Neuronal stem cell (in vitro differentiated cells): ENCODE measurements around the gene GABRR3.

Experiments used
- DNase-seq: peaks from one replicate; pipeline ENCODE4 v3.0.0-alpha.2; 2013; ENCODE audit warnings: low spot score
- H2AFZ ChIP-seq: one replicate; pipeline ENCODE4 v1.6.1; 2013; ENCODE audit warnings: mild to moderate bottlenecking, low read length, inconsistent platforms
- H2AK5ac ChIP-seq: 2 replicates; pipeline ENCODE4 v1.6.1; 2013; ENCODE audit warnings: low read depth, mild to moderate bottlenecking, inconsistent platforms, low read length, moderate library complexity, mixed read lengths
- H2BK120ac ChIP-seq: 2 replicates; pipeline ENCODE4 v1.6.1; 2013; ENCODE audit warnings: low read depth, mild to moderate bottlenecking, inconsistent platforms, low read length, moderate library complexity, mixed read lengths
- H2BK12ac ChIP-seq: one replicate; pipeline ENCODE4 v1.6.1; 2013; ENCODE audit warnings: low read length, inconsistent platforms
- H2BK15ac ChIP-seq: 2 replicates; pipeline ENCODE4 v1.6.1; 2013; ENCODE audit warnings: mild to moderate bottlenecking, low read length, inconsistent platforms, mixed read lengths
- H2BK5ac ChIP-seq: one replicate; pipeline ENCODE4 v1.6.1; 2013; ENCODE audit warnings: inconsistent platforms, mild to moderate bottlenecking, low read length, moderate library complexity
- H3K14ac ChIP-seq: one replicate; pipeline ENCODE4 v1.6.1; 2013; ENCODE audit warnings: low read length, inconsistent platforms
- H3K18ac ChIP-seq: 2 replicates; pipeline ENCODE4 v1.6.1; 2013; ENCODE audit warnings: low read length, inconsistent platforms
- H3K23ac ChIP-seq: 2 replicates; pipeline ENCODE4 v1.6.1; 2013; ENCODE audit warnings: low read depth, mild to moderate bottlenecking, mixed read lengths, low read length, inconsistent platforms; ENCODE audit not compliant: poor library complexity
- H3K27ac ChIP-seq: replicated peaks from 3 replicates; pipeline ENCODE4 v1.5.1; 2013; ENCODE audit warnings: low read length, inconsistent platforms
- H3K27me3 ChIP-seq, 3 experiments: 2 replicates each; pipeline ENCODE4 v1.6.1; 2013; ENCODE audit warnings: low read length in 3 of 3, mild to moderate bottlenecking in 2 of 3, inconsistent platforms in 1 of 3, low read depth in 1 of 3, mixed read lengths in 1 of 3, moderate library complexity in 1 of 3; ENCODE audit not compliant: control insufficient read depth in 3 of 3, insufficient read depth in 3 of 3
- H3K36me3 ChIP-seq, 2 donors: replicated peaks in 1 of 2; 2 replicates each; pipeline ENCODE4 v1.6.1; 2013; ENCODE audit warnings: low read length in 2 of 2; ENCODE audit not compliant: control insufficient read depth in 2 of 2, insufficient read depth in 2 of 2
- H3K4ac ChIP-seq: 2 replicates; pipeline ENCODE4 v1.6.1; 2013; ENCODE audit warnings: inconsistent platforms, mild to moderate bottlenecking, low read length, moderate library complexity
- H3K4me1 ChIP-seq, 2 donors: 1 replicate in 1 of 2; 2 replicates in 1 of 2; pipeline ENCODE4 v1.6.1; 2013; ENCODE audit warnings: low read length in 2 of 2, low read depth in 1 of 2; ENCODE audit not compliant: control insufficient read depth in 2 of 2, insufficient read depth in 1 of 2
- H3K4me2 ChIP-seq: one replicate; pipeline ENCODE4 v1.6.1; 2013; ENCODE audit warnings: mild to moderate bottlenecking, low read length, inconsistent platforms; ENCODE audit not compliant: insufficient read depth, poor library complexity, severe bottlenecking
- H3K4me3 ChIP-seq, 2 donors: 2 replicates each; pipeline ENCODE4 v1.5.1; 2013; ENCODE audit warnings: low read length in 2 of 2, mild to moderate bottlenecking in 2 of 2, inconsistent platforms in 1 of 2, moderate library complexity in 1 of 2
- H3K79me1 ChIP-seq: one replicate; pipeline ENCODE4 v1.6.1; 2013; ENCODE audit warnings: low read depth, mild to moderate bottlenecking, inconsistent platforms, low read length, moderate library complexity
- H3K9ac ChIP-seq: one replicate; pipeline ENCODE4 v1.6.1; 2013; ENCODE audit warnings: mild to moderate bottlenecking, low read depth, low read length, inconsistent platforms; ENCODE audit not compliant: poor library complexity
- H3K9me3 ChIP-seq, 2 donors: replicated peaks in 1 of 2; 2 replicates each; pipeline versions ENCODE3 to v1.6.1; 2013; ENCODE audit warnings: low read length in 2 of 2, mild to moderate bottlenecking in 2 of 2, inconsistent platforms in 1 of 2, low read depth in 1 of 2, mixed read lengths in 1 of 2, moderate library complexity in 1 of 2; ENCODE audit not compliant: control insufficient read depth in 2 of 2, insufficient read depth in 1 of 2
- H4K8ac ChIP-seq: one replicate; pipeline ENCODE4 v1.6.1; 2013; ENCODE audit warnings: low read depth, mild to moderate bottlenecking, inconsistent platforms, low read length, moderate library complexity
- H4K91ac ChIP-seq: one replicate; pipeline ENCODE4 v1.6.1; 2013; ENCODE audit warnings: low read length, low read depth, mild to moderate bottlenecking, inconsistent platforms; ENCODE audit not compliant: poor library complexity
- WGBS, 2 donors: extraction: QIAGEN DNeasy Blood & Tissue Kit; methylation state at CpG; one replicate each; pipeline ENCODE4 v1.1.7; 2013; ENCODE audit warnings: missing lambda C conversion rate in 2 of 2, mixed read lengths in 1 of 2; ENCODE audit not compliant: insufficient read length in 2 of 2, insufficient replicate concordance in 1 of 2; ENCODE audit errors: extremely low coverage in 2 of 2; 5-methylcytosine and 5-hydroxymethylcytosine counted together

GABRR3 gene

DNA sequence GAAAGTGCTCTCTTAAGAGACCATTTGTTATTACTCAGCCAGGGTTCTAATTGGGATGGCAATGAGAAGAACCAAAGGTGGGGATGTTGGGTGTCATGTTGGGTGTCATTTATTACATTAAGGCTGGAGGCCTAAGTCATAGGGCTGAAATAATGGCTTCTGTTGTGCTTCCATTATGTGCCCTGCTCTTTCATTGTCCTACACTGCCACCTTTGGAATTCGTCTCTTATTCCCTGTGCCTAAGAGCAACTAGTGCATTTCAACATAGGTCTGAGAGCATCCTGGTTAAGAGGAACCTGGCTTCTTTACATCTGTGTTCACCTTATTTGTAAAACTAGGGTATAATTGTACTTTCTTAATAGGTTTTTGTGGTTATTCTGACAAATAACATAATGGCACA is 95.1 kb downstream of the GABRR3 start:
- Histone ChIP-seq H4K8ac (no peak overlapping the region), H3K23ac (no peak overlapping the region), H3K4ac (no peak overlapping the region), H3K9ac (no peak overlapping the region), H4K91ac (no peak overlapping the region), H3K14ac (no peak overlapping the region), H3K27ac (no peak overlapping the region), H3K27me3 (no peaks in the 10 kb centered on the region), H3K9me3 (no peaks in the 10 kb centered on the region), H3K4me1 (no peaks in the 10 kb centered on the region), H3K36me3 (peaks cover 0 to 52% of the 10 kb centered on the region in 2 donors), H2BK15ac (no peak overlapping the region), H2AFZ (no peak overlapping the region), H3K18ac (no peak overlapping the region), H2BK120ac (no peak overlapping the region), H3K4me2 (no peak overlapping the region), H2BK5ac (no peak overlapping the region), H3K79me1 (no peaks in the 10 kb centered on the region), H2BK12ac (no peak overlapping the region), H3K4me3 (no peak overlapping the region), H2AK5ac (no peak overlapping the region)
- no CpG with 5 or more reads among the region's 1 CpG for WGBS, 2 donors
- no peak for DNase-seq

DNA sequence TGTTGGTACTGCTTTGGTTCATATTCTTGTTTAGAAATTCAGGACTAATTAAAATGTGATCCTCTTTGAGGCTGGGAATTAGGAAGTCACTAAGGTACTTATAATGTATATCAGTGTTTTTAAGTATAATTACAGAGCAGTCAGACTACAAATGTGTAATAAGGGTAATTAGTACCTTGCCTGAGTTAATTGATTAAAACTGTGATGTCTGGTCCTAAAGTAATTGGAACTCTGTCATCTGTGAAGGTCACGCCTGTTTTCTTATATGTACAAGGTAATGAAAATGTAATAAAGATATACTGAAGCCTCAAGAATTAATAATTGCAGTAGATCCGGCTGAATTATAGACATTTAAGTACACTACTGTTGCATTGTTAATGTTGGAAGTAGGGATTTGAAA is 95.7 kb downstream of the GABRR3 start:
- no peak overlapping the region for H2BK5ac ChIP-seq
- no peak overlapping the region for H3K9ac ChIP-seq
- H2AK5ac ChIP-seq: no peak overlapping the region
- H4K8ac ChIP-seq: no peak overlapping the region
- H3K27ac ChIP-seq: no peak overlapping the region
- H4K91ac ChIP-seq: no peak overlapping the region
- H2BK12ac ChIP-seq: no peak overlapping the region
- H2BK120ac ChIP-seq: no peak overlapping the region
- H3K4me3 ChIP-seq: no peak overlapping the region
- no peak overlapping the region for H3K4ac ChIP-seq
- H3K9me3 ChIP-seq: no peaks in the 10 kb centered on the region
- no peaks in the 10 kb centered on the region for H3K27me3 ChIP-seq
- no peaks in the 10 kb centered on the region for H3K4me1 ChIP-seq
- no CpG with 5 or more reads among the region's 2 CpGs for WGBS, 2 donors
- H3K36me3 ChIP-seq: peaks cover 0 to 52% of the 10 kb centered on the region in 2 donors
- H2BK15ac ChIP-seq: no peak overlapping the region
- no peak overlapping the region for H2AFZ ChIP-seq
- H3K79me1 ChIP-seq: no peaks in the 10 kb centered on the region
- H3K4me2 ChIP-seq: no peak overlapping the region
- no peak for DNase-seq
- no peak overlapping the region for H3K14ac ChIP-seq
- H3K23ac ChIP-seq: no peak overlapping the region
- no peak overlapping the region for H3K18ac ChIP-seq

DNA sequence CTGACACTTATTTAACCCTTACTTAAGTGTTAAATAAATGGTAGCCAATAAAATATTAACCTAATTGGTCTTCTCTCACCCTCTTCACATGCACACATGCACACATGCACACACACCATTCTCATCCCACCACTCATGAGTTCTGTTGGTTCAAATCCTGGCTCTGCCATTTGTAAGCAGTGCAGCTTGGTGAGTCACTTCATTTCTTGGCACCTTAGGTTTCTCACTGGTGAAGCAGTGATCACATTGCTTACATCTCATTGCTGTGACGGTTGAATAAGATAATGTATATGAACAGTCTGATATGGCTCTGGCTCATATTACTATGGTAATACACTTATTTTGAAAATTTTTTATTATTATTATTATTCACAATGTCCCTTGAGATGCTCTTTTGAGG is 96.7 kb downstream of the GABRR3 start:
- no peak overlapping the region for H3K4me3 ChIP-seq
- no peaks in the 10 kb centered on the region for H3K27me3 ChIP-seq
- no peaks in the 10 kb centered on the region for H3K4me1 ChIP-seq
- no peak overlapping the region for H3K4ac ChIP-seq
- no peak overlapping the region for H3K27ac ChIP-seq
- H3K79me1 ChIP-seq: no peaks in the 10 kb centered on the region
- H3K9ac ChIP-seq: no peak overlapping the region
- H3K9me3 ChIP-seq: no peaks in the 10 kb centered on the region
- no peak overlapping the region for H3K23ac ChIP-seq
- H3K18ac ChIP-seq: no peak overlapping the region
- no peak overlapping the region for H4K91ac ChIP-seq
- H2BK5ac ChIP-seq: no peak overlapping the region
- DNase-seq: no peak
- peaks cover 0 to 51% of the 10 kb centered on the region in 2 donors for H3K36me3 ChIP-seq
- no peak overlapping the region for H2BK12ac ChIP-seq
- no peak overlapping the region for H3K14ac ChIP-seq
- no peak overlapping the region for H3K4me2 ChIP-seq
- no peak overlapping the region for H4K8ac ChIP-seq
- H2AFZ ChIP-seq: no peak overlapping the region
- H2BK120ac ChIP-seq: no peak overlapping the region
- WGBS, 2 donors: no CpG with 5 or more reads among the region's 1 CpG
- H2AK5ac ChIP-seq: no peak overlapping the region
- no peak overlapping the region for H2BK15ac ChIP-seq

DNA sequence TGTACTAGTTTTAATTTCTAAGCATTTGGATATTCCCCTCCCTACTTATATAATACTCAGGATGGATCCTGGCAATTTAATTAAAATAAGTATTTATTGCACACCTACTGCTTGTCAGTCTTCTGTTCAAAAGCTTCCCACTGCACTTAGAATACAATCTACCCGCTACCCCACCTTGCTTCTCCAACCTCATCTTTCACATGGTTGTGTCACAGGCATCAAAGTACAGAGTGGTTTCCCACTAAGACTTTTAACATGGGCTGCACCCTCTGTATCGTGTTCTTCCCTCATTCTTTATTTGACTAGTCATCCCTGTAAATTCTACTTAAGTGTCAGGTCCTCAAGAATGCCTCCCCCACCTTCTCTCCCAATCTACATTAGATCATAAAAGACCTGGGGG is 97.9 kb downstream of the GABRR3 start:
- Histone ChIP-seq H3K9ac (no peak overlapping the region), H3K4me1 (no peaks in the 10 kb centered on the region), H2BK120ac (no peak overlapping the region), H4K8ac (no peak overlapping the region), H3K4ac (no peak overlapping the region), H3K4me2 (no peak overlapping the region), H3K23ac (no peak overlapping the region), H2BK15ac (no peak overlapping the region), H3K18ac (no peak overlapping the region), H2BK5ac (no peak overlapping the region), H3K79me1 (no peaks in the 10 kb centered on the region), H2AFZ (no peak overlapping the region), H2BK12ac (no peak overlapping the region), H3K4me3 (no peak overlapping the region), H3K27me3 (no peaks in the 10 kb centered on the region), H2AK5ac (no peak overlapping the region), H3K27ac (no peak overlapping the region), H3K14ac (no peak overlapping the region), H3K36me3 (peaks cover 0 to 43% of the 10 kb centered on the region in 2 donors), H4K91ac (no peak overlapping the region), H3K9me3 (no peaks in the 10 kb centered on the region)
- no peak for DNase-seq
- no CpG with 5 or more reads among the region's 2 CpGs for WGBS, 2 donors
